GM03348 (cell line): ENCODE results near the gene NOD2.

ENCODE experiments used
- DNase-seq: peaks from one replicate; pipeline ENCODE4 v3.0.0; 2012; ENCODE audit warnings: low spot score

The NOD2 gene

DNA sequence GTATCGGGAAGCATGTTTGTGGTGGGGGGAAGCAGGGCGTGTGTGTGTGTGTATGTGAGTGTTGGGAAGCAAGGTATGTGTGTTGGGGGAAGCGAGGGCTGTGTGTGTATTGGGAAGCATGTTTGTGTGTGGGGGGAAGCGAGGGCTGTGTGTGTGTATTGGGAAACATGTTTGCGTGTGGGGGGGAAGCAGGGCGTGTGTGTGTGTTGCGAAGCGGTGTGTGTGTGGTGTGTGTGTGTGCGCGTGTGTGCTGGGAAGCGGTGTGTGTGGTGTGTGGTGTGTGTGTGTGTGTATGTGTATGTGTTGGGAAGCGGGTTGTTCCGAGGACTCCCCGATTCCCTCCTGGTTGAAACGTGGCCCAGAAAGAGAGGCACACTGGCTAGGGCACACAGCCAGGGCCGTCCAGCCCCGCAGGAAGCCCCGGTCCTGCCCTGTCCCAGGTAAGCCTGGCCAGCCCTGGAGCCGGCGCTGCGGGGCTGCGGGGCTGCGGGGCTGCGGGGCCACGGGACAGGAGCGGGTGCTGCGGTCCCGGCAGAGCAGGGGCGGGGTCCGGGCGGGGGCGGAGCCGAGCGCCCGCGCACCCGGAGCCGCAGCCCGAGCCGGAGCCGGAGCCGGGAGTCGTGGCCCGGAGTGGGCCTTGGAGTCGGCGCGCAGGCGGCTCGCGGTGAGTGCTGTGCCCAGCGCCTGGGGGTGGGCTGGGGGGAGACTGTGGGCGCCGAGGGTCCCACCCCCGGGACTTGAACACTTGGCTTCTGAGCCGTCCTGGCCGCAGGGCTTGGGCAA, at the start of gene NOD2:
TSS of gene NOD2 (plus strand) at position 608 of the 783 bp plus-strand sequence. CDS start 5,890 bp downstream, outside the sequence.
- DNase-seq = peak; percentile 76

DNA sequence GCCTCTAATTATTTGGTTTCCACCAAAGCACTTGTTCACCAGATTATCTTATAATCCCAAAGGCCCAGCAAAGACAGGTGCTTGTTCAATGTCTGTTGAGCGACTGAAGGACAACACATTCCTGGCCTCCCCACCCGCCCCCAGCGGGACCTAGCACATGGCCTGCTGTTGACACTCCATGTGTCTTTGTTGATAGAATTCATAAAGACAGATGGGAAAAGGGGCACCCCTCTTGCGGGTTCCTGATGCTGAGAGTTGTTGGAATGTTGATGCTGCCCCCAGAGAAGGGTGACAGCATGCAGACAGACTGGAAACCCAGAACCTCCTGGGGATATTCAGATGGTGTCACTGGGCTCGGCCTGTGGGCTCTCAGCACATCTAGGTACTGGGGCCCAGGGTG, 49.2 kb upstream of the NOD2 start:
- DNase-seq = no peak

DNA sequence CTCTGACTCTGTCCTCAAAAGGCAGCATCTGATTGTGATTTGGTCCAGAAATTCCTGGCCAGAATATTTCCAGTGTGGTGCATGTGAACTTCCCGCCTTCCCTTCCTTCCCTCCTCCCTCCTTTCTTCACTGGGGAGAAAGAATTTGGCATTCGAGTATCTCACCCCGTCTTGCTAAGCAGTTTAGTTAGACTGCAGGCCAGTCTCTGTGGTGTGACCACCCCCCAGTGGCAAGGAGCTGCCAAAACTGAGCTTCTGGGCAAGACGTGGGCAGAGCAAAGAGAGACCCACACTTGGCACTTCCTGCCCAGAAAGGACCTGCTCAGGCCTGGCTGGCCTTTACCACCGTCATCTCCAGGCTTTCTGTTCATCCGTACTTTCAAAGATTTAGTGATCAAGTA, 48.7 kb upstream of the NOD2 start:
- peak; percentile 43 for DNase-seq

DNA sequence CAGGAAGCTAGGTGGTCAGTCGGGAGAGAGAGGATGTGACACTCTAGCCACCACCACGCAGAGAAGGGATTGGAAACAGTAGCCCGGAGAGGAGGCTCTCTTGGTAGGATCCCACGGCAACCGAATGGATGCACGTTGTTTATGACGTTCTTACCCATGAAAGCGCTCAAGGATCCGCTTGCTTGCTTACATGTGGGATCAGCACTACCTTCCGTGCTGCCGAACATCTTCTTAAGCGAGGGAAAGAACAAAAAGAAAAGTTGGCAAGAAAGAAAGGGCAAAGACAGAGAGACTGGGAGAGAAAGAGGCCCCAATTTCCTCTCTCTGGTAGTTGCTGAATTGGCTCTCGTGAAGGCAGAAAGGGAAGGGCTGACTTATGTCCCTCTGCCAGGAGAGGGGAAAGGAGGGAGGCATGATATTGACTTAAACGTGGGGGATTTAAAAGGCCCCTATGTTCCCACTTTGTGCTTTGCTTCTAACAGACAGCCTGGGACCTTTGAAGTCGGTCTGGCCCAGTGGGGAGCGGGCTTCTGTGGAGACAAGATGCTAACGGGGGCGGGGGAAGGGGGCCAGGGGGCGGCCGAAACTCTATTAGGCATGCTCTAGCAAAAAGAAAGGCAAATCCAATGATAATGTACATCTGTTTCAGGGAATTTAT, 47.7 kb upstream of the NOD2 start:
- no peak for DNase-seq

DNA sequence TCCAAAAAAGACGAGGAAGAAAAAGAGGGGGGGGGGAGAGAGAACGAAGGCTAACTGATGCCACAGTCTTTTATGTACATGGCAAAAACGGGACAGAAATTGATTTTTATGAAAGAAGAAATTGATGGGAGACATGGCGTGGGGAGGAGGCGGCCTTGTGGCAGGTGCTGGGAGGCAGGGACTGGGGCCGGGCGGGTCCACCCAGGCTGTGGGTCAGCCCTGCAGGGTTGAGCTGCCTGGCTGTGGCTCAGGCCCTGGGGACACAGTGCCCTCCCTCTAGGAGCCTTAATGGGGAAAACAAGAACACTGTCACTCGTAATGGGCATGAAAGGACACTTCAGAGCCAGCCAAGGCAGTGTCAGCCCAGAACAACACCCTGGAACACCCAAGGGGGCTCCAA, 47.1 kb upstream of the NOD2 start:
- DNase-seq = no peak

DNA sequence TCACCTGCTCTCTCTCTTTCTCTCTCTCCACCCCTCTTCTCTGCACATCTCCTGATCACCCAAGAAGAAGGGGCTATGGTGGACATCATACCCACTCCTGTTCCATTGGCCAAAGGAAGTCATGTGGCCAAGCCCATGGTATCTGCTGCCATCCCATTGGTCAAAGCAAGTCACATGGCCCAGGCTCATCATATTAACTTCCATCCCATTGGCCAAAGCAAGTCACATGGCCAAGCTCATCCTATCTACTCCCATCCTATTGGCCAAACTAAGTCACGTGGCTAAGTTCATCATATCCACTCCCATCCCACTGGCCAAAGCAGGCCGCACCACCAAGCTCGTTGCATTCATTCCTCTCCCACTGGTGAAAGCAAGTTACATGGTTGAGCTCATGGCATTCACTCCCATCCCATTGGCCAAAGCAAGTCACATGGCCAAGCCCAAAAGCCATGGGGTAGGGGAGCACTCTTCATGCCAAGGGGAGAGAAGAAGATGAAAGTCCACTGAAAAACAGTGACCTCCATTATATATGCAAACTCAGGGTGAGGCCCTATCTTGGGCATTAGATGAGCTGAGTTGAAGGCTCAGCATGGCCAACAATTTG, 41.5 kb upstream of the NOD2 start:
- DNase-seq = no peak

DNA sequence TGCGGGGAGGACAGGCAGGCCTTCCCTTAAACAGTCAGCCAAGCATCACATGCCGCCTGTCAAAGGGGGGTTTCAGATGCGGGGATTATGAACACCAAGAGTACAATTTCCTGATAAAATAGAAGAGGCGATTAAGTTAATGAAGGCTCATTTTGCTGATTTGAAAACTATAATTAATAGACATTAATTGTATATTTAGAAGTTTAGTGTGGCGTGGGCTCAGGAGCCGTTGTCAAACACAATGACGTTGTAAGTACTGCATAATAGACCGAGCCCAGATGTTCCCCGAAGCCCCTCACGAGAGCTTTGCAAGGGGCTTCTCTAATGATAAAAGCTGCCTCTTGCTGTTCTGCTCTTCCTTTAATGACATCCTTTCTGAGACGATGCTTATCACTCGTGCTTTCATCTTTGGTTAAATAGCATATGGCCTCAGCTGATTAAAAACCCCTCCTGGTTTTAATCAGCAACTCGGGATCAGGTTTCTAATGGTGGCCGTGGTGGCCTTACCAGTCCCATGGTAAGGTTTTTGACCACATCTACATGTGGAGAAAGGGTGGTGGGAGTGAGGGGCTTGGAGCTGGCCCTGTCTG, 40.5 kb upstream of the NOD2 start:
- no peak for DNase-seq

DNA sequence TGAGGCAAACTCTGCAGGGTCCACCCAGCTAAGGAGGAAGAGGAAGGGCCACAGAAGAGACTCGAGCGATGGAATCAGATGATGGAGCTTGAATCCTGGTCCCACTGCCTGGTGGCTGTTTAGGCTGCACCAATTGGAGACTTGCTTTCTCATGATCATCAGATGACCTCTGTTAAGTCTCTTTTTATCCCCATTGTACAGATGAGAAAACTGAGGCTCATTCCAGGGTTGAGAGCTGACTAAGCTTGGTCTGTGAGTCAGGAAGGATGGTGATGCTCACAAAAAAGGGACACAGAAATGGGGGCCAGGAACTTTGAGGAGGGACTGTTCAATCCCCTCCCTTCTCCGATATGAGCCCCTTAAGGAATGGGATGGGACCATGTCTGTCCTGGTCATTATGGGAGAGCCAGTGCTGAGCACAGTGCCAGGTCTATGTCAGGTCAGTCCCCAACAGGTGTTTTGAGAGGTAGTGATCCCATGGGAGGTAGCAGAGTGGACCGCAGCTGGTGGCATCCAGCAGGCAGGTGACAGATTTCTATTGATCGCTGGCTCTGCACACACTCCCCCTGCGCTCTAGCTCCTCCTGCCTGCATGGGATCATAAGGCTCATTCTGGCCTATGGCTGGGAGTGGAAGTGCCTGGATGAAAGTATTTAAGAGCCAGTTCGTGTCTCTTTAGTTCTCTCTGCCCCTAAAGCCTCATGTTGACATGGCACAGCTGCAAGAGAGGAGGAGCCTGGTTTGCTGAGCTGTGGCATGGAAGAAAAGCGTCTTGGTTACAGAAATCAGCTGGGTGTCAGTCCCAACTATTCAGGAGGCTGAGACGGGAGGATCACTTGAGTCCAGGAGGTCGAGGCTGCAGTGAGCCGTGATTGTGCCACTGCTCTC, 39.5 kb upstream of the NOD2 start:
- DNase-seq = no peak

DNA sequence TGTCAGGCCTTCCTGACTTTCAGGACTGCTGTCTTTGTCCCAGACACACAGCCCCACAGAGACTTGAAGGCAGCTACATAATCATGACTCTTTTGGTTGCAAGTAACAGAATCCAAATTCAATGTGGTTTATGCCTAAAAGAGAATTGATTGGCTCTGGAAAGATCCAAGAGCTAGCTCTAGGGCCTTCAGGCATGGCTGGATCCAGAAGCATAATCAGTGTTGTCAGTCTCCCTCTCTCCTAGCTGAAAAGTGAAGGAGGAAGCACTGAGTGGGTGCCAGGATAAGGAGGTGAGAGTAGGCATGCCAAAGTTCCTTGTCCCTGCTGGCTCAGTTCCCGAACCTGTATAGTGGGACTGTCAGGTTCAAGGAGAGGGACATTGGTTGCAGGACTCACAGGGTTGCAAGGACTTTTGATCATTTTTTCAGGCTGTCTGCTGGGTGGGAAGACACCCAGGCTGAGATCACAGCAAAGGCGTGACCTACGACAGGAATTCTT, 37.8 kb upstream of the NOD2 start:
- DNase-seq = no peak

DNA sequence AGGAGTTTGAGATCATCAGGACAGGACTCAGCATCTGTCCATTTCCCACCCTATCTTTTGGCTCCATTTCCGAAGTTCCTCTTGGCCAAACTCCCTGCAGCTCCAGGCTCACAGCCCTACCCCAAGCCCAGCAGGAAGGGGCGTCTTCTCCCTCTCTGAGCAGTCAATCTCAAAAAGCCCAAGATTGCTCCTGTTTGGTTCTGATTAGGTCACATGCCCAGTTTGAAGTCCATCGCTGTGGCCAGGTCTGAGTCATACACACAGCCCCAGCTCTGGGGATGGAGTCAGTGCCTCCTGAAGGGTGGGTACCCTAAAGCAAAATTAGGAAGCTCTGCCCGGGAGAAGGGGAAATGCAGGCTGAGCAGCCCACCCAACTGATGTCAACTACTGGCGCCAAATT, 36.2 kb upstream of the NOD2 start:
- DNase-seq = no peak

DNA sequence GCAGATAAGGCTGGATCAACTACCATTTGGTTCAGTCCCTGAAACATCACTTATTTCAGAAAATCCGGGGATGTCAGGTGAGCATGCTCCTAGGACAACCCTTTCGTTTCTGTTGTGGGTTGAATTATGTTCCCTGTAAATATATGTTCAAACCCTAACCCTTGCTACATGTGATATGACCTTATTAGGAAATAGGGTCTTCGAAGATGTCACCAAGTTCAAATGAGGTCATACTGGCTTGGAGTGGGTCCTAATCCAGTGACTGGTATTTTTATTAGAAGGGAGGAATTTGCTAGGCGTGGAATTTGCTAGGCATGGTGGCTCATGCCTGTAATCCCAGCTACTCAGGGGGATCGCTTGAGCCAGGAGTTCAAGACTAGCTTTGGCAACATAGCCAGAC, 33.6 kb upstream of the NOD2 start:
- DNase-seq = no peak

DNA sequence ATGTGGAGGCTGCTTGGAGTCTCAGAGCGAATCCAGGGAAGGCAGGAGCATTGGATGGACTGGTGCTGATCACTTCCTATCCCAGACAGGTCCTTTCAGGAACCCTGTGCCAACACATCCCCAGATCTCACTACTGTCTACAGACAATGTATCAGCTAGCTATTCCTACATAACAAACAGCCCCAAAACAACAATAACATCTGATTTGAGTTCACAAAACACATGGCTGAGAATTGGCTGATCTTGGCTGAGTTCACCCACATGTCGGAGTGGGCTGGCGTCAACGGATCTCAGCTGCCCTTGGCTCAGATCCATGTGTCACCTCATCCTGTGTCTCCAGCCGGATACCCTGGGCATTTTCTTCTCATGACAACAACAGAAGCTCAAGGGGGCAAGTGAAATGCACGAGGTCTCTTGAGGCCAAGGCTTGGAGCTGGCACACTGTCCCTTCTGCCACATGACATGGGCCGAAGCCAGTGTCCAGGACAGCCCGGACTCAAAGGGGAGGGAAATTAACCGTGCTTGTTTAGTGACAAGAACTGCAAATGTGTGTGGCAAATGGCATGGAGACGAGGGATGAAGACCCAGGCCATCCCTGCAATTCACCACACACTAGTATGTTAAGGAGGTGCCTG, 31.0 kb upstream of the NOD2 start:
- DNase-seq = no peak

DNA sequence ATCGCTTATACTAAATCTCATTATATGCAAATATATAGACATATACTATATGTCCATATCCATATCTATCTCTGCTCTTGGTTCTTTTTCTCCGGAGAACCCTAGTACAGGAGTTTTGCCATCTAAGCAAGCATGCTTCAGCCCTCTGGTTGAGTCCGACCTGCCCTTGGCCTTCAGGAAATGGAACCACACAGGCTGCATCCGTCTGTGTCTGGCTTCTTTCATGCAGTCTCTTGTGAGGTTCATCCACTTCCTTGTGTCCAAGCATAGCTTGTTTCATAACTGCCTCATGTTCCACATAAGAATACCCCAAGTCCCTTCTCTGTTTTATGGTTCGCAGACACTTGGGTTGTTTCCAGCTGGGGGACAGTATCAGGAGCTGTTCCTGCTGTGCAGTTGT, 29.1 kb upstream of the NOD2 start:
- DNase-seq = no peak

DNA sequence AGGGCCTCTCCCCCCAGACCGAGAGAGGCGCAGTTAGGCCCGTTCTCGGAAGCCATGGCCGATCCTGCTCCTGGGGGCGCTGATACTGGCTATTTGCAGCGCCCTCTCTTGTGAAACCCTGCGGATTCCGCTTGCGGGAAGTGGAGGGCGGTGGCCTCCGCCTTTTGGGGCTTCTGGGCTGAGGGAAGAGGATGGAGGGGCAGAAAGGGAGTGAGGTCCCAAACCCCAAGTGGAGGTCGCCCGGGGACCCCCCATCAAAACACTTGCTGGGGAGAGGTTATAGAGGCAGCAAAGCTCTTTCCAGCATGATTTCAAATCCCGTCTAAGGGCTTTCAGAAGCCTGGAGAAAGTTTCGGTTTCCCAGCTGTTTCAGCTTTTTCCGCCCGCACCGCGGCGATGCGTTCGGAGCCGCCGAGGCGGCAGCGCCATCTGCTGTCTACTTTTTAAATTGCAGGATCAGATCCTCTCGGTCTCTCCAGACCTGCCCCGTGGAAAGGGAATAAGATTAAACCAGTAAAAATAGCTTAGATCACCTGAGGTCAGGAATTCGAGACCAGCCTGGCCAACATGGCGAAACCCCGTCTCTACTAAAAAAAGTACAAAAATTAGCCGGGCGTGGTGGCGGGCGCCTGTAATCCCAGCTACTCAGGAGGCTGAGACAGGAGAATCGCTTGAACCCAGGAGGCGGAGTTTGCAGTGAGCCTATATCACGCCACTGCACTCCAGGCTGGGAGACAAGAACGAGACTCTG, 28.1 kb upstream of the NOD2 start:
- peak; percentile 90 for DNase-seq

DNA sequence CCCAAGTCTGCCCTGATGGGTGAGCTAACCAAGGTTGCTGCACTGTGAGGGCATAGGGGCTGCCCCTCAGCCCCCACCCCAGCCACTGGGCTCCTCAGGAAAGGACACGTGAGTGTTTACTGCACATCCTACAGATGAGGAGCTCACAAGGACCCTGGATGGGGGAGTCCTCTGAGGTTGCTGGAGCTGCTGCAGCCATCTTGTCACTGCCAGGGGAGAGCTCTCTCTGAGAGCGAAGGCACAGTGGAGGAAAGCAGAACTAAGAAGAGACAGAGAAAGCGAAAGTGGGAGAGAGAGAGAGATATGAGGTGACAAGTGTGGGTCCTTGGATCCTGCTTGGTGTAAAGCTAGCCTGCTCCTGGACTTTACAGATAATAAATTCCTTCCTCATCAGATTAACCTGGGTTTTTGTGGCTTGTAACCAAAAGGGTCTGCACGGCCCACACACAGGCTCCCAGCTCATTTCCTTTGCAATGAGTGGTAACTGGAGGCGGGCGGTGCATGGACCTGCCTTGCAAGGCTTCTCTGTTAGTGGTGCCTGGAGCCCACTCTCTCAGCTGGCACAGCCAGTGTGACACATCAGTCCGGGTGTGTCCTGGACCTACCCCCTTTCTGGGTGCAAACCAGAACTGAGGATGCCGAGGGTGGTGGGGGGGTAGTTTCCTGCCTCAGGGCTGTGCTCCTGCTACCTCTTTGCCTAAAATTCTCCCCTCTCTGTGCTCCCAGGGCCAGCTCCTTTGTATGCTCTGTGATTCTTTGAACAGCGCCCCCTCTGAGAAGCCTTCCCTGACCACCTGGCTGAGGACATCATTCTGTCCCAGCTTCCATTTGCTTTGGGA, 26.5 kb upstream of the NOD2 start:
- no peak for DNase-seq

DNA sequence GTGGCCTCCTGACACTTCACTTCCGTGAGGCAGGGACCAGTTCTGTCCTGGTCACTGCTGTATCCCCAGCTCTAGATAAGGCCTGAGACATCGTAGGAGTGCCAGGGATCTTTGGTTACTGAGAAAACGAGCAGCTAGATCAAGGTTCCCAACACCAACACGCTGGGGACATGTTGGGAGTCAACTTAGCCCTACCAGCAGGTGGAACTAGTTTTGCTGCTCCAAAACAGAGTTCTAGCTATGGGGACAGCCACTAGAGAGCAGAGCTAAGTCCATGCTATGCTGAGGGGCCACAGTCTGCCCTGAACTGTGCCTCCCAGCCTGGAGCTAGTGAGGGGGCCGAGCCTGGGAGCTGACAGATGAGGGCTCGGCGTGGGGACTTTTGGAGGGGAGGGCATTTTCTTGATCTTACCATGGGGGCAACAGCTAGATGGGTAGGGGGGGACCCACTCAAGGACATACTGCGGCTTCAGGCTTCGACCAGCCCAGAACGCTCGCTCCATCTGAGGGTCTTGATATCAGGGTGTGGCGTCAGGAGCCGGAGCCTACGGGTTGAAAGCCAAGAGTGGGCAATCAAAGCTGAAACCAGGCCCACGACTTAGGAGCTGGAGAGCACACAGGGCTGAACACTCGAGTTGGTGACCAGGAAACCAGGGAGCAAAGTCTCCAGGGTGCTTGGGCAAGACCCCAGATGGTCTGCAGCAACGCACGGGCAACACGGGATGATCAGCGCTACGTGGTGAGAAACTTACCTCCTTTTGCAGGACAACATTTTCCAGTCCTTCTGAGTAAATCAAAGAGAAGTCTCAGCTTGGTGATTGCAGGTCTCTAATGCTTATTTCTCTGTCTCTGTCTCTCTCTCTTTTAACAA, 25.7 kb upstream of the NOD2 start:
- no peak for DNase-seq

DNA sequence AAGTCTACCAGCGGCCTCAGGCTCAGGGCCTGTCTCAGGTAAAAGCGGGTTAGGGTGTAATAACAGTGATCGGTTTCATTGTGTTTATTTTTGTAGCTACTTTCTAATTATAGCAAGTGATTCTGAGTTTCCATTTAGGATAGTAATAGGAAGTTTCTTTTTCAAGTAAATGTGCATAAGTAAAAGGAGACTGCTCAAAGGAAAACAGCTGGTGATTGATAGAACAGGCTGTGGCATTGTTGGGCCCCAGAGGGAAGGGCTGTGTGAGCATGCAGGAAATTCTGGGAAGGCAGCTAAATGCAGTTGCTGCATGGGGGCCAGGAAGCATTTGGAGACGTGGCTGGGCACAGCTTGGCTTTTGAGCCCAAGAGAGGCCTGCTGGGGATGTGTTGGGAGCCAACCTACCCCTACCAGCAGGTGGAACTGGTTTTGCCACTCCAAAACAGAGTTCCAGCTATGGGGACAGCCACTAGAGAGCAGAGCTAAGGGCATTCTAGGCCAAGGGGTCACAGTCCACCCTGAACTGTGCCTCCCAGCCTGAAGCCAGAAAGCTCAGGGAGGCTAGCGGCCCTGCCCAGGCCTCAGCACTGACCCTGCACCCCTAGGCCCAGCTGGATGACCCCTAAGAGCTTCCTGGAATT, 24.9 kb upstream of the NOD2 start:
- DNase-seq = no peak

DNA sequence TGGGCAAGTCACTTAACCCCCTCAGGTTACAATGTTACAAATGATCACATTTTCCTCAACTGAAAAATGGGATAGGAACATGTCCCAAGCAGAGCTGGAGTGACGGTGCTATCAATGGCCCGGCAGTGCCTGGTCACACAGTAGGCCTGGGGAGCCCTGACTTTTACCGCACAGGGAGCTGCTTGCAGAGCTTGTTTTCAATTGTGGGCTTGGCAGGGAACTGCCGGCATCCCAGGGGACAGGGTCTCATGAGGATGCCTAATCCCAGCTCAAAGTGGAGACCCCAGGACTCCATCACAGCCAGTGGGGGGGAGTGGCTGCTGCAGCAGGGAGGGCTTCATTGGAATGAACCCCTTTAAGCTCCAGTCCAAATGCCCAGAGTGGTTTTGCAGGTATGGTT, 23.7 kb upstream of the NOD2 start:
- no peak for DNase-seq
